ENCODE data around the gene MAST1. TPM values are rescaled to one million over a fixed set of nuclear protein-coding genes. Genes with fewer than 3 reads are reported as not detected.
"Not testable (repeated sequence)": the region's sequence is repeated elsewhere in the genome, so short reads cannot be mapped to it uniquely, and the experiment has no call there.

Gene MAST1
- total and polyA plus RNA-seq, 4 experiments from 2014 or later, result 0.48 TPM; not detected in 3

DNA sequence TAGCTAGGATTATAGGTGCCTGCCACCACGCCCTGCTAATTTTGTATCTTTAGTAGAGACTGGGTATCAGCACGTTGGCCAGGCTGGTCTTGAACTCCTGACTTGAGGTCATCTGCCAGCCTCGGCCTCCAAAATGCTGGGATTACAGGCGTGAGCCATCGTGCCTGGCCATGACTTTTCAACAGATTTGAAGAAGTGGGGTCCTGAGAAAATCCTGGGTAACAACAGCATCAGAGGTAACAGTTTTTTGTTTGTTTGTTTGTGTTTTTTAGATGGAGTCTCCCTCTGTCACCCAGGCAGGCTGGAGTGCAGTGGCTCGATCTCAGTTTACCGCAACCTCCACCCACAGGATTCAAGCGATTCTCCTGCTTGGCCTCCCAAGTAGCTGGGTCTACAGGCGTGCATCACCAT is 43.3 kb upstream of the MAST1 start:
- H3K4me3 ChIP-seq (ENCODE audit: low read length in 2 of 2), result no peak overlapping the region
- H3K27me3 ChIP-seq (ENCODE audit: insufficient read depth, low read length), result no peaks in the 10 kb centered on the region
- Mint-ChIP-seq H3K27me3 (no peaks in the 10 kb centered on the region), H3K9me3 (peaks cover 0 to 24% (median 0%) of the 10 kb centered on the region in 8 donors), H3K36me3 (peaks cover 7 to 34% of the 10 kb centered on the region in 2 donors), H3K4me1 (peaks cover 26 to 50% (median 34%) of the 10 kb centered on the region in 4 donors), H3K4me3 (peak overlapping the region; percentile 62 to 88 (median 84)), H3K27ac (peak overlapping the region in 6 of 7 donors; percentile 93 to 99 (median 98))
- intact Hi-C loops (cut with micrococcal nuclease), result loop anchor here (5.0 kb wide), 4 partner anchors 52 to 1052 kb away; partner anchors contain the start of genes IER2, RAD23A and STX10
- peak overlapping the region; percentile 100 for H3K27ac ChIP-seq (ENCODE audit: low read depth, low read length)
- POLR2A ChIA-PET (ENCODE audit: partially characterized antibody), result interaction anchor here (1.4 to 20.0 kb wide), 7 partner anchors 8 to 114 kb away, joined by 4 to 1162 read pairs (median 54); partner anchors contain the start of genes GET3, HOOK2, PRDX2 and THSD8
- peaks cover 10% of the 10 kb centered on the region for H3K36me3 ChIP-seq (ENCODE audit: insufficient read depth, low read length)
- H3K9me3 ChIP-seq (ENCODE audit: control insufficient read depth in 1 of 2, low read length in 2 of 2), result no peaks in the 10 kb centered on the region
- CTCF ChIA-PET (ENCODE audit: partially characterized antibody), result interaction anchor here (0.8 to 17.4 kb wide), 9 partner anchors 8 to 118 kb away, joined by 3 to 906 read pairs (median 5); partner anchors contain the start of genes HOOK2, RNASEH2A and TNPO2
- H3K4me1 ChIP-seq (ENCODE audit: insufficient read depth, low read length), result peaks cover 42% of the 10 kb centered on the region
- DNase-seq, result no peak

DNA sequence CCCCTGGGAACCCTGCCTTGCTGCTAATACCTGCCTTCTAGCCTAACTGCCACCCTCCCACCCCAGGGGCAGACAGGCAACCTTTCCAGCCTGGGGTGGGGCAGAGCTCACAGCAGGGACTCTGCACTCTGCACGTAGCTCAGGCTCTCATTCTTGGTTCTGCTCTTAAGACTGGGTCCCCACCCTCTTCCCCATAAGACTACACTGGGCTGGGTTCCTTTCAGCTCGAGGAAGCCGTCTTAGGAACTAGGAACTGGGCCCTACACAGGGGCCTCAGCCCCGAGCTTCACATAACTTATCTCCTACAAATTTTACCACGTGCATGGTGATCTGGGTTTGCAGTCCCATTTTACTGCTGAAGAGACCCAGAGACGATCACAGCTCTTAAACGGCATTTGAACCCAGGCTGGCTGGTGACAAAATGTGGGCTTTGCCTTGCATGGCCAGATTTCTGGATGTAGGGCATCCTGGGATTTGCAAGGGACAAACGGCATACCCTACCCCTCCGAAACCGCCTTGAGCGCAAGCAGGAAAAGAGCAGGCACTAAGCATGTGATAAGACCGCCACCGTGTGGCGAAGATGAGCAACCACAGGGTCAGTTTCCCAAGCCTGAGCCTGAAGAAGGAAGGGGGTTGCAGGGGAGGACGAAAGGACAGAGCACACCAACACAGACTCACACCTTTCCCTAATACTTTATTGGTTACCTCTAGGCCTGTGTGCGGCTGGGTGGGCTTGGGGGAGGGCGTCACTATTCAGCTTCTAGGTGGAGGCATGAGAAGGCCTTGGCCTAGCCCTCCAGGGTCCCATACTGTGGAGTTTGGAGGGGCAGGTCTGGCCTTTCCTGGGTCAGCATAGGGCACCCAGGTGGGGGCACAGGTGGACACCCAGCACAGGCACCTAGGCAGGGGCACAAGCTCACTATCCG is 41.9 kb upstream of the MAST1 start:
- Mint-ChIP-seq H3K9me3 (peaks cover 0 to 22% (median 0%) of the 10 kb centered on the region in 8 donors), H3K36me3 (peaks cover 7 to 31% of the 10 kb centered on the region in 2 donors), H3K4me3 (peak overlapping the region; percentile 59 to 89 (median 82)), H3K27ac (peak overlapping the region in 6 of 7 donors; percentile 95 to 99 (median 97)), H3K27me3 (no peaks in the 10 kb centered on the region), H3K4me1 (peaks cover 25 to 51% (median 34%) of the 10 kb centered on the region in 4 donors)
- peaks cover 14% of the 10 kb centered on the region for H3K36me3 ChIP-seq (ENCODE audit: insufficient read depth, low read length)
- H3K9me3 ChIP-seq (ENCODE audit: control insufficient read depth in 1 of 2, low read length in 2 of 2), result no peaks in the 10 kb centered on the region
- H3K4me3 ChIP-seq (ENCODE audit: low read length in 2 of 2), result peak overlapping the region in 1 of 2 donors; percentile 42
- ChIA-PET POLR2A (ENCODE audit: partially characterized antibody) (interaction anchor here (0.6 to 20.0 kb wide), 11 partner anchors 9 to 115 kb away, joined by 3 to 1162 read pairs (median 11); partner anchors contain the start of genes GET3, HOOK2, RNASEH2A and TNPO2), CTCF (ENCODE audit: partially characterized antibody) (interaction anchor here (0.6 to 17.4 kb wide), 28 partner anchors 9 to 402 kb away, joined by 3 to 906 read pairs (median 4); partner anchors contain the start of genes CALR, FBXW9, GET3 and HOOK2)
- DNase-seq, result peak; percentile 79 to 84 (median 79)
- intact Hi-C loops (cut with micrococcal nuclease), result loop anchor here (1.0 to 5.0 kb wide), 6 partner anchors 19 to 79 kb away; partner anchors contain the start of gene GET3
- H3K27me3 ChIP-seq (ENCODE audit: insufficient read depth, low read length), result no peaks in the 10 kb centered on the region
- peak overlapping the region; percentile 42 for H3K27ac ChIP-seq (ENCODE audit: low read depth, low read length)
- peaks cover 42% of the 10 kb centered on the region for H3K4me1 ChIP-seq (ENCODE audit: insufficient read depth, low read length)

GRCh38 chr19:12797141-12797587 is 41.2 kb upstream of the MAST1 start:
- no peak for DNase-seq
- Mint-ChIP-seq H3K9me3 (peaks cover 0 to 15% (median 0%) of the 10 kb centered on the region in 8 donors), H3K27me3 (no peaks in the 10 kb centered on the region), H3K4me1 (peaks cover 25 to 56% (median 36%) of the 10 kb centered on the region in 4 donors), H3K4me3 (no peak overlapping the region), H3K36me3 (peaks cover 7 to 28% of the 10 kb centered on the region in 2 donors), H3K27ac (peak overlapping the region in 2 of 7 donors; percentile 98 to 99)
- H3K27ac ChIP-seq (ENCODE audit: low read depth, low read length), result no peak overlapping the region
- ChIA-PET CTCF (ENCODE audit: partially characterized antibody) (interaction anchor here (0.7 to 17.4 kb wide), 13 partner anchors 9 to 331 kb away, joined by 3 to 906 read pairs (median 4); partner anchors contain the start of genes CALR, GET3, HOOK2 and RNASEH2A), POLR2A (ENCODE audit: partially characterized antibody) (interaction anchor here (2.1 to 20.0 kb wide), 5 partner anchors 10 to 74 kb away, joined by 11 to 1162 read pairs (median 13); partner anchors contain the start of genes HOOK2 and TNPO2)
- no peak overlapping the region for H3K4me3 ChIP-seq (ENCODE audit: low read length in 2 of 2)
- H3K27me3 ChIP-seq (ENCODE audit: insufficient read depth, low read length), result no peaks in the 10 kb centered on the region
- H3K36me3 ChIP-seq (ENCODE audit: insufficient read depth, low read length), result peaks cover 14% of the 10 kb centered on the region
- no peaks in the 10 kb centered on the region for H3K9me3 ChIP-seq (ENCODE audit: control insufficient read depth in 1 of 2, low read length in 2 of 2)
- peaks cover 43% of the 10 kb centered on the region for H3K4me1 ChIP-seq (ENCODE audit: insufficient read depth, low read length)
- intact Hi-C loops (cut with micrococcal nuclease), result loop anchor here (2.0 to 5.0 kb wide), 2 partner anchors 50 to 60 kb away; partner anchors contain the start of gene GET3

- Mint-ChIP-seq H3K9me3 (peaks cover 0 to 11% (median 0%) of the 10 kb centered on the region in 8 donors), H3K36me3 (peaks cover 7 to 30% of the 10 kb centered on the region in 2 donors), H3K4me1 (peaks cover 30 to 60% (median 40%) of the 10 kb centered on the region in 4 donors)
- not testable (repeated sequence) for H3K9me3 ChIP-seq (ENCODE audit: control insufficient read depth in 1 of 2, low read length in 2 of 2); H3K27ac ChIP-seq (ENCODE audit: low read depth, low read length); H3K27me3 Mint-ChIP-seq; H3K27me3 ChIP-seq (ENCODE audit: insufficient read depth, low read length); DNase-seq; H3K27ac Mint-ChIP-seq; H3K4me3 Mint-ChIP-seq; H3K4me3 ChIP-seq (ENCODE audit: low read length in 2 of 2)
- ChIA-PET POLR2A (ENCODE audit: partially characterized antibody) (interaction anchor here (2.6 to 20.0 kb wide), 4 partner anchors 10 to 75 kb away, joined by 11 to 1162 read pairs (median 22); partner anchors contain the start of genes HOOK2 and TNPO2), CTCF (ENCODE audit: partially characterized antibody) (interaction anchor here (0.7 to 17.4 kb wide), 10 partner anchors 8 to 330 kb away, joined by 3 to 906 read pairs (median 4); partner anchors contain the start of genes HOOK2 and RNASEH2A)
- peaks cover 48% of the 10 kb centered on the region for H3K4me1 ChIP-seq (ENCODE audit: insufficient read depth, low read length)
- intact Hi-C loops (cut with micrococcal nuclease), result loop anchor here (2.0 to 5.0 kb wide), 2 partner anchors 50 to 61 kb away; partner anchors contain the start of gene GET3
- peaks cover 14% of the 10 kb centered on the region for H3K36me3 ChIP-seq (ENCODE audit: insufficient read depth, low read length)
Measured at GRCh38 chr19:12797607-12798006, 40.7 kb upstream of the MAST1 start.

- CTCF ChIA-PET (ENCODE audit: partially characterized antibody), result interaction anchor here (0.9 to 17.4 kb wide), 3 partner anchors 29 to 63 kb away, joined by 3 to 906 read pairs (median 15); partner anchors contain the start of genes GET3 and HOOK2
- H3K27ac Mint-ChIP-seq, result peak overlapping the region in 2 of 7 donors; percentile 7 to 85
- DNase-seq, result no peak
- peak overlapping the region; percentile 85 to 92 (median 90) for H3K4me3 Mint-ChIP-seq
- H3K4me1 ChIP-seq (ENCODE audit: insufficient read depth, low read length), result peaks cover 39% of the 10 kb centered on the region
- H3K36me3 Mint-ChIP-seq, result peaks cover 4 to 22% of the 10 kb centered on the region in 2 donors
- POLR2A ChIA-PET (ENCODE audit: partially characterized antibody), result interaction anchor here (1.0 to 20.0 kb wide), 6 partner anchors 7 to 118 kb away, joined by 3 to 1162 read pairs (median 6); partner anchors contain the start of genes DHPS, HOOK2 and JUNB
- H3K4me1 Mint-ChIP-seq, result peaks cover 22 to 45% (median 33%) of the 10 kb centered on the region in 4 donors
- no peaks in the 10 kb centered on the region for H3K27me3 ChIP-seq (ENCODE audit: insufficient read depth, low read length)
- no peaks in the 10 kb centered on the region for H3K27me3 Mint-ChIP-seq
- peak overlapping the region in 1 of 2 donors; percentile 65 for H3K4me3 ChIP-seq (ENCODE audit: low read length in 2 of 2)
- intact Hi-C loops (cut with micrococcal nuclease), result loop anchor here (5.0 kb wide), 1 partner anchor 47 kb away; no protein-coding TSS in a partner anchor
- H3K36me3 ChIP-seq (ENCODE audit: insufficient read depth, low read length), result peaks cover 14% of the 10 kb centered on the region
- H3K9me3 Mint-ChIP-seq, result no peaks in the 10 kb centered on the region
- no peaks in the 10 kb centered on the region for H3K9me3 ChIP-seq (ENCODE audit: control insufficient read depth in 1 of 2, low read length in 2 of 2)
- peak overlapping the region; percentile 67 for H3K27ac ChIP-seq (ENCODE audit: low read depth, low read length)
Measured at GRCh38 chr19:12799742-12800465, 38.4 kb upstream of the MAST1 start.

- ChIA-PET CTCF (ENCODE audit: partially characterized antibody) (interaction anchor here (3.3 to 17.4 kb wide), 2 partner anchors 30 to 47 kb away, joined by 15 to 906 read pairs; partner anchors contain the start of gene HOOK2), POLR2A (ENCODE audit: partially characterized antibody) (interaction anchor here (0.8 to 20.0 kb wide), 7 partner anchors 8 to 119 kb away, joined by 3 to 1162 read pairs (median 4); partner anchors contain the start of genes DHPS, GCDH, HOOK2 and JUNB)
- peak overlapping the region; percentile 85 to 92 (median 90) for H3K4me3 Mint-ChIP-seq
- Histone ChIP-seq H3K4me1 (ENCODE audit: insufficient read depth, low read length) (peaks cover 34% of the 10 kb centered on the region), H3K36me3 (ENCODE audit: insufficient read depth, low read length) (peaks cover 14% of the 10 kb centered on the region), H3K27ac (ENCODE audit: low read depth, low read length) (peak overlapping the region; percentile 67), H3K4me3 (ENCODE audit: low read length in 2 of 2) (peak overlapping the region; percentile 65 to 78), H3K27me3 (ENCODE audit: insufficient read depth, low read length) (no peaks in the 10 kb centered on the region), H3K9me3 (ENCODE audit: control insufficient read depth in 1 of 2, low read length in 2 of 2) (no peaks in the 10 kb centered on the region)
- H3K9me3 Mint-ChIP-seq, result no peaks in the 10 kb centered on the region
- peaks cover 22 to 43% (median 33%) of the 10 kb centered on the region in 4 donors for H3K4me1 Mint-ChIP-seq
- peaks cover 4 to 22% of the 10 kb centered on the region in 2 donors for H3K36me3 Mint-ChIP-seq
- no peaks in the 10 kb centered on the region for H3K27me3 Mint-ChIP-seq
- intact Hi-C loops (cut with micrococcal nuclease), result no loop called here
- no peak for DNase-seq
- H3K27ac Mint-ChIP-seq, result peak overlapping the region; percentile 67 to 90 (median 81)
Measured at GRCh38 chr19:12800466-12800770, 37.9 kb upstream of the MAST1 start.

All from CD4-positive, alpha-beta memory T cell (primary cell).